GM20000 (cell line): ENCODE measurements around the gene RFC2.
A peak's percentile ranks its signal among the peaks of the same experiment; 100 is the strongest.
"Not testable (repeated sequence)": the region's sequence is repeated elsewhere in the genome, so short reads cannot be mapped to it uniquely, and the experiment has no call there.

Experiments used
- DNase-seq: peaks from one replicate; pipeline ENCODE4 v3.0.0; 2012; ENCODE audit warnings: low spot score
- TF ChIP-seq, protein P1 (sequence below): IDR thresholded peaks from 2 replicates; pipeline ENCODE4 v1.5.1; 2012; ENCODE audit warnings: mild to moderate bottlenecking, control low read depth; ENCODE audit errors: extremely low read depth, missing control alignments

Gene RFC2

GRCh38 chr7:74214816-74215630 lies 39.2 kb downstream of the RFC2 start:
- DNase-seq: no peak
- TF ChIP-seq, protein P1, sequence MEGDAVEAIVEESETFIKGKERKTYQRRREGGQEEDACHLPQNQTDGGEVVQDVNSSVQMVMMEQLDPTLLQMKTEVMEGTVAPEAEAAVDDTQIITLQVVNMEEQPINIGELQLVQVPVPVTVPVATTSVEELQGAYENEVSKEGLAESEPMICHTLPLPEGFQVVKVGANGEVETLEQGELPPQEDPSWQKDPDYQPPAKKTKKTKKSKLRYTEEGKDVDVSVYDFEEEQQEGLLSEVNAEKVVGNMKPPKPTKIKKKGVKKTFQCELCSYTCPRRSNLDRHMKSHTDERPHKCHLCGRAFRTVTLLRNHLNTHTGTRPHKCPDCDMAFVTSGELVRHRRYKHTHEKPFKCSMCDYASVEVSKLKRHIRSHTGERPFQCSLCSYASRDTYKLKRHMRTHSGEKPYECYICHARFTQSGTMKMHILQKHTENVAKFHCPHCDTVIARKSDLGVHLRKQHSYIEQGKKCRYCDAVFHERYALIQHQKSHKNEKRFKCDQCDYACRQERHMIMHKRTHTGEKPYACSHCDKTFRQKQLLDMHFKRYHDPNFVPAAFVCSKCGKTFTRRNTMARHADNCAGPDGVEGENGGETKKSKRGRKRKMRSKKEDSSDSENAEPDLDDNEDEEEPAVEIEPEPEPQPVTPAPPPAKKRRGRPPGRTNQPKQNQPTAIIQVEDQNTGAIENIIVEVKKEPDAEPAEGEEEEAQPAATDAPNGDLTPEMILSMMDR: no peak

DNA sequence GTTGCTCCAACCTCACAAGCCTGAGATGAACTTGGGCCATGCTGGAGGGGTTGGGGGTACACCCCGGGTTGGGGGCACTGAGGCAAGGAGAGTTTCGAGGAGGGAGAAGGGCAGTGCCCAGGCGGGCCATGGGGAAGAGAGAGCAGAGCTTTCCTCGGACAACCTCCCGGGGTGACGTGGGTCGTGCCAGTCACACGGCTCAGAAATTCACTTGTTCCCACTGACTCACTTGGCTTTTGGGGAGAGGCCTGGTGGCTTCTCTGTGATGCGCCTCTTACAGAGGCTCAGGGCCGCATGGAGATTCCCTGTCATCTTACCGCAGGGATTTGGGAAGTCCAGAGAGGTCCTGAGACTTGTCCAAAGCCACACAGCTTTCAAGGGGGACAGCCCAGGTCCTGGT lies 41.5 kb downstream of the RFC2 start:
- TF ChIP-seq, protein P1: no peak
- no peak for DNase-seq

GRCh38 chr7:74208241-74208640 lies 46.0 kb downstream of the RFC2 start:
- DNase-seq: not testable (repeated sequence)

DNA sequence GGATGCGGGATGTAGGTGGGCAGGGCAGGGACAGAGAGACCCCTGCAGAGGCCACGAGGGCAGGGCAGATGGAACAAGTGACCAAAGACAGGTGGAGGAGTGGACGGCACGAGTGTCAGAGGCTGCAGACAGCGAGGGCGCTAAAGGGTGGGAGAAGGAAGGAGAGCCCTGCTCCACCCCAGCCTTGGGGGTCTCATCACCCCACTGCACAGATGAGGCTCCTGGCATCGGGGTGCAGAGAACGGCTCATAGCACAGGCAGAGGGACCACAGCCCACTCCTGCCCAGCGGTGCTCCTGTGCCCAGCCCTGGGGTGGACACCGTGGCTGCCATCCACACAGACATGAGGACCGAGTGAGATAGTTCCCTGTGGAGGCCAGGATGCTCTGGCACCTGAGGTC lies 46.6 kb downstream of the RFC2 start:
- TF ChIP-seq, protein P1: no peak
- no peak for DNase-seq

GRCh38 chr7:74206589-74207120 lies 47.5 kb downstream of the RFC2 start:
- TF ChIP-seq, protein P1: peak; percentile 98
- DNase-seq: peak; percentile 82

DNA sequence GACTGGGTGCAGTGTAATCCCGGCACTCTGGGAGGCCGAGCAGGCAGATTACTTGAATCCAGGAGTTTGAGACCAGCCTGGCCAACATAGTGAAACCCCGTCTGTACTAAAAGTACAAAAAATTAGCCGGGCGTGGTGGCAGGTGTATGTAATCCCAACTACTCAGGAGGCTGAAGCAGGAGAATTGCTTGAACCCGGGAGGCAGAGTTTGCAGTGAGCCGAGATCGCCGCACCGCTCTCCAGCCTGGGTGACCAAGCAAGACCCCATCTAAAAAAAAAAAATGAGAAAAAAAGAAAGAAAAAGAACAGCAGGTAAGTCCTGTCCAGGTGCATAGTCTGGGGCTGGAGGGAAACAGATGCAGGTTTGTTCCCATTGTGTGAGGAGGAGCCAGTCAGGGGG lies 48.1 kb downstream of the RFC2 start:
- DNase-seq: not testable (repeated sequence)

- TF ChIP-seq, protein P1: no peak
- DNase-seq: no peak
Observed at GRCh38 chr7:74203956-74204618, 50.1 kb downstream of the RFC2 start.

DNA sequence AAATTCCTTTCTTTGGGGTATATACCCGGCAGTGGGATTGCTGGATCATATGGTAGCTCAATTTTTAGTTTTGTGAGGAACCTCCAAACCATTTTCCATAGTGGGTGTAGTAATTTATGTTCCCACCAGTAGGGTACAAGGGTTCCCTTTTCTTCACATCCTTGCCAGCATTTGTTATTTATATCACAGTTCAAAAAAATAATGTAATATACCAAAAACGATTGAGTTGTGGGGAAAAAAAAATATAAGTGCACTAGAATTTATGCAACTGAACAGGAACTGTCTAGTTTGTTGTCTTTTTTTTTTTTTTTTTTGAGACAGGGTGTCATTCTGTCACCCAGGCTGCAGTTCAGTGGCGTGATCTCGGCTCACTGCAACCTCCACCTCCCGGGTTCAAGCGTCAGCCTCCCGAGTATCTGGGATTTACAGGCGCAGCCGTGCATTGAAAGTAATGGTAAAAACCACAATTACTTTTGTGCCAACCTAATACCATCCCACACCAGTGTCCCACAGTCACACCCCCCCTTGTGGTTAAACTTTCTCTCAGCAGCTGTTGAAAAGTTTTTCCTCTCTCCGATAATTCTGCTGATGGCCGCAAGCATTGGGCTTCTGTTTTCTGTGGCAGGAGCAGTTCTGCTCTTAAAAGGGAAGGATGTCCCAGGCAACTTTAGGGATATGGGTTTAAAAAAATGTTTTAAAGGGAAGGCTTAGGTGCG lies 51.2 kb downstream of the RFC2 start:
- TF ChIP-seq, protein P1: peak; percentile 50
- no peak for DNase-seq
